Measurements from ENCODE around the gene DLGAP1.

- TF ChIP-seq CTCF (conservative IDR thresholded peaks at IDR 0.05 in 1 of 2, IDR thresholded peaks at IDR 0.05 in 1 of 2; ENCODE audit: extremely low read depth in 1 of 2, insufficient read depth in 1 of 2, low read depth in 1 of 2, low read length in 2 of 2) = no peak
- TF ChIP-seq EZH2 (IDR thresholded peaks at IDR 0.05; ENCODE audit: borderline replicate concordance, low read length) = no peak
Observed at GRCh38 chr18:4077721-4078120, 377.4 kb downstream of the DLGAP1 start.
